Activated B cell treated with CpG ODN at 0.5 μM for 24 hours (primary cell): ENCODE results near the gene ROCK2. TPM values are rescaled to one million over a fixed set of nuclear protein-coding genes. Genes with fewer than 3 reads are reported as not detected.

Experiments
- ATAC-seq: fragments of 200-7000 bp; cut with Tn5 transposase; one replicate; pipeline ENCODE4 v1.10.0; 2021; ENCODE audit warnings: low read depth, mild to moderate bottlenecking, moderate library complexity
- CTCF ChIA-PET: fragments of 350-600 bp; sonication (Branson Sonifier 250); formaldehyde crosslinking; loops from one replicate; lab custom pipeline; 2021; ENCODE audit warnings: antibody characterized with exemption; lab: Charles Lee
- POLR2A ChIA-PET: fragments of 350-600 bp; sonication (Branson Sonifier 250); formaldehyde crosslinking; loops from one replicate; lab custom pipeline; 2021; ENCODE audit warnings: antibody characterized with exemption; lab: Charles Lee
- DNase-seq: peaks from one replicate; pipeline ENCODE4 v3.0.0; 2022
- H3K27ac Mint-ChIP-seq: one replicate; pipeline ENCODE4 v1.8.0; 2020; ENCODE audit warnings: mixed read lengths
- H3K27me3 Mint-ChIP-seq: one replicate; pipeline ENCODE4 v1.8.0; 2021; ENCODE audit warnings: mixed read lengths
- H3K36me3 Mint-ChIP-seq: one replicate; pipeline ENCODE4 v1.8.0; 2021; ENCODE audit warnings: low read depth, mixed read lengths
- H3K4me1 Mint-ChIP-seq: one replicate; pipeline ENCODE4 v1.8.0; 2021; ENCODE audit warnings: mixed read lengths
- H3K4me3 Mint-ChIP-seq: one replicate; pipeline ENCODE4 v1.8.0; 2020; ENCODE audit warnings: mild to moderate bottlenecking, mixed read lengths
- H3K9me3 Mint-ChIP-seq: one replicate; pipeline ENCODE4 v1.8.0; 2020; ENCODE audit warnings: mixed read lengths
- intact Hi-C: fragments of 100-400 bp; cut with micrococcal nuclease; formaldehyde crosslinking; loops from one replicate; pipeline ENCODE4 v1.15.1; 2024
- total RNA-seq: library from RNA; stranded (reverse); gene quantifications from 2 replicates; pipeline ENCODE4 v1.2.3, GENCODE V29; 2022
- TF ChIP-seq, protein P1 (sequence below): fragments of 200-600 bp; IDR thresholded peaks from one replicate; pipeline ENCODE4 v1.8.0; 2022; ENCODE audit warnings: antibody characterized with exemption, mild to moderate bottlenecking

ROCK2 gene
- total RNA-seq, 1 donor from 2014 or later = 18.8 TPM

DNA sequence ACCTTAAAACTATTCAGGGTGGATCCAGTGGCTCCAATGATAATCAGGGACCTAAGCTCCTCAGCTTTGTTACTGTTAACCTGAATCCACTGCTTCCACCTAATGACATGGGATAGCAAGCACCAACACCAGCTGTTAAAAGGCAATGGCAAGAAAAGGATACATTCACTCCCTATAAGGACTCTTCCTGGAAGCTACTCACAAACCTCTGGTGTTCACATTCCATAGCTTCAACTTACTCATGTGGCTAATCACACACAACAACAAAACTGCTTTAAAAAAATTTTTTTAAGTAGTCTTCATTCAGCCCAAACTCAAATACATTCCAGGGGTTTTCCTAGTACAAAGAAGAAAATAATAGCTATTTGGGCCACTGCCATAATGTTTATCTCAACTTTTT, 24.5 kb downstream of the ROCK2 start:
- Mint-ChIP-seq H3K27me3 (no peaks in the 10 kb centered on the region), H3K36me3 (no peaks in the 10 kb centered on the region), H3K4me3 (no peak overlapping the region), H3K9me3 (no peaks in the 10 kb centered on the region), H3K27ac (no peak overlapping the region), H3K4me1 (peaks cover 19% of the 10 kb centered on the region)
- POLR2A ChIA-PET = no interaction called here
- ATAC-seq = no peak
- TF ChIP-seq, protein P1, sequence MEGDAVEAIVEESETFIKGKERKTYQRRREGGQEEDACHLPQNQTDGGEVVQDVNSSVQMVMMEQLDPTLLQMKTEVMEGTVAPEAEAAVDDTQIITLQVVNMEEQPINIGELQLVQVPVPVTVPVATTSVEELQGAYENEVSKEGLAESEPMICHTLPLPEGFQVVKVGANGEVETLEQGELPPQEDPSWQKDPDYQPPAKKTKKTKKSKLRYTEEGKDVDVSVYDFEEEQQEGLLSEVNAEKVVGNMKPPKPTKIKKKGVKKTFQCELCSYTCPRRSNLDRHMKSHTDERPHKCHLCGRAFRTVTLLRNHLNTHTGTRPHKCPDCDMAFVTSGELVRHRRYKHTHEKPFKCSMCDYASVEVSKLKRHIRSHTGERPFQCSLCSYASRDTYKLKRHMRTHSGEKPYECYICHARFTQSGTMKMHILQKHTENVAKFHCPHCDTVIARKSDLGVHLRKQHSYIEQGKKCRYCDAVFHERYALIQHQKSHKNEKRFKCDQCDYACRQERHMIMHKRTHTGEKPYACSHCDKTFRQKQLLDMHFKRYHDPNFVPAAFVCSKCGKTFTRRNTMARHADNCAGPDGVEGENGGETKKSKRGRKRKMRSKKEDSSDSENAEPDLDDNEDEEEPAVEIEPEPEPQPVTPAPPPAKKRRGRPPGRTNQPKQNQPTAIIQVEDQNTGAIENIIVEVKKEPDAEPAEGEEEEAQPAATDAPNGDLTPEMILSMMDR = no peak
- DNase-seq = no peak
- CTCF ChIA-PET = interaction anchor here (1.4 kb wide), 1 partner anchor 24 kb away, joined by 3 read pairs; the partner anchor contains the start of gene ROCK2
- intact Hi-C loops = no loop called here

DNA sequence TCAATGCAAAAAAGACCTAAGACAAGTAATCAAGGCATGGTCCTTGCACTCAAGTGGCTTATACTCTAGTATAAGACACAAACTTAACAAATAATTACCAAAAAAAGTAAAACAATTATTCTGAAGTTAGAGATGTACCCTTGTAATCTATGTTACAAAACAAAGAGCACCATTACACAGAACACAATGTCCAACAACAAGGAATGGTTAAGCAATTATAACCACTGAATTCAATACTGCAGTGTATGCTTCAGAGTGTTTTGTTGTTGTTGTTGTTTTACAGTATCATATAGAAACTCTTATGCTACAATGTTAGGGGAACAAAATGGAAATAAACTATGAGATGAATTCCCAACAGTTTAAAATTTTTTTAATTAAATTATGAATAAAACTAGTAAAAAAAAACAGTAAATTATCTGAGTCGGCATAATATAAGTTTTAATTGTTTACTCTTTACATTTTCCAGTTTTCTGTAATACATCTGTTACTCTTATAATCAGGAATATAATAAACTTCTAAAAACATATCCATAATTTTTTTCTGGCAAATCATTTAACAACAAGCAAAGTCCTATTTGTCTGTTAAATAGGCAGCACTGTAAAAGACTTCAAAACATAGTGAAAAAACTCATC, 29.2 kb downstream of the ROCK2 start:
- CTCF ChIA-PET = no interaction called here
- Mint-ChIP-seq H3K27ac (no peak overlapping the region), H3K36me3 (no peaks in the 10 kb centered on the region), H3K4me3 (no peak overlapping the region), H3K27me3 (no peaks in the 10 kb centered on the region), H3K4me1 (peaks cover 17% of the 10 kb centered on the region), H3K9me3 (no peaks in the 10 kb centered on the region)
- intact Hi-C loops = no loop called here
- ATAC-seq = no peak
- DNase-seq = no peak
- TF ChIP-seq, protein P1 = no peak
- POLR2A ChIA-PET = no interaction called here

DNA sequence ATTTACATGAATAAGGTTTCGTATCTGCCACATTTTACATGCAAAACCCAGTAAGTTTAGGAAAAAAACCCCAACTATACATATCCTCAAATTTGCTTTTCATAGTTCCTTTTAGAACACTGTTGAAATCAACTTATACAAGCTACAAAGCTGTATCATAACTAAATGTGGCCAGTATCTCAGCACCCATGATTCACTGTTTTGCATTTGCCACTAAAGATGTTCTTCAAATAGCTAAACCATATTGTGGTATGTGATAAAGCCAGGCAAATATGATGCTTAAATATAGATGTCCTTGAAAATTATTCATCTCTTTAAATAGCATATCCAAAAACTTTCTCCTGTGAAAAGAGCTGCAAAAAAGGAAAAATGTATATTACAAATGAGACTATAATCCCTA, 29.9 kb downstream of the ROCK2 start:
- DNase-seq (no peak), ATAC-seq (no peak)
- ChIA-PET POLR2A (no interaction called here), CTCF (no interaction called here)
- H3K27ac Mint-ChIP-seq = no peak overlapping the region
- no peaks in the 10 kb centered on the region for H3K36me3 Mint-ChIP-seq
- peaks cover 17% of the 10 kb centered on the region for H3K4me1 Mint-ChIP-seq
- intact Hi-C loops = no loop called here
- H3K27me3 Mint-ChIP-seq = no peaks in the 10 kb centered on the region
- no peaks in the 10 kb centered on the region for H3K9me3 Mint-ChIP-seq
- no peak overlapping the region for H3K4me3 Mint-ChIP-seq
- TF ChIP-seq, protein P1 = no peak

DNA sequence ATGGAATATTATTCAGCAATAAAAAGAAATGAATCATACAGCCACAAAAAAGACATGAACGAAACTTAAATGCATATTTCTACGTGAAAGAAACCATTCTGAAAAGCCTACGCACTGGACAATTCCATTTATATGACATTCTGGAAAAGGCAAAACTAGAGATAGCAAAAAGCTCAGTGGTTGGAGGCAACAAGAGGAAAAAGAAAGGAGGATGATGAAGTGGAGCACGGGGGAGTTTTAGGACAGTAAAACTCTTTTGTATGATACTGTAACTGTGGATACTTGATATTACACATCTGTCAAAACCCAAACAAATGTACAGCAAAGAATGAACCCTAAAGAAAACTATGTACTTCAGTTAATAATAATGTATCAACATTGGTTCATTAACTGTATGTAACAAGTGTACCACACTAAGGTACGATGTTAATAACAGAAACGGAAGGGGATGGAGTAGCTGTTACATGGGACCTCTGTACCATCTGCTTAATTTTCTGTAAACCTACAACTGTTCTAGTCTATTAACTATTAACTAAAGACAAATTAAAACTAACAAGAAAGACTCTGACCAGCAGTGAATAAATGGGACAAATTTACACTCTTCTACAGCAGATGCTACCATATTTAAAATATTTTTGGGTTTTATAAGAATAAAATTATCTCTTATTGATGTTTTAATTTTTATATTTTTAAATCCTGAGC, 31.5 kb downstream of the ROCK2 start:
- POLR2A ChIA-PET = no interaction called here
- intact Hi-C loops = no loop called here
- TF ChIP-seq, protein P1 = no peak
- Mint-ChIP-seq H3K4me3 (no peak overlapping the region), H3K27ac (no peak overlapping the region), H3K9me3 (no peaks in the 10 kb centered on the region), H3K36me3 (no peaks in the 10 kb centered on the region), H3K27me3 (no peaks in the 10 kb centered on the region), H3K4me1 (peaks cover 14% of the 10 kb centered on the region)
- ATAC-seq (no peak), DNase-seq (no peak)
- CTCF ChIA-PET = no interaction called here

DNA sequence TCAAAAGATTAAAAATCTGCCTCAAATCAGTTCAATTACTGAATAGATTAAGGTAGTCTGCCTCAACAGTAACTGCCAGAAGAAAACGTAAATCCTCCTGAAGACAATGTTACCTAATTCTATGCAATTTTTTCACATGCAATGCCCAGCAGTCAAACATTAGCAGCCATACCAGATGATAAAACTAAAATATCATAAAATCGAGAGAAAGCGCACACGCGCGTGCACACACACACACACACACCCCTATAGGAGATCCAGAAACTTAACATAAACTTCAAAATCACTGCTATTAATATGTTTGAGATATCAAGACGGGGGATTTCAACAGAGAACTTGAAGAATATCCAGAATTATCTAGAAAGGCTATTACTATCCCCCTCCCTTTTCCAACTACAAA, 32.9 kb downstream of the ROCK2 start:
- no peak for DNase-seq
- peaks cover 14% of the 10 kb centered on the region for H3K4me1 Mint-ChIP-seq
- no peak overlapping the region for H3K4me3 Mint-ChIP-seq
- ChIA-PET CTCF (no interaction called here), POLR2A (no interaction called here)
- H3K27me3 Mint-ChIP-seq = no peaks in the 10 kb centered on the region
- no peak overlapping the region for H3K27ac Mint-ChIP-seq
- ATAC-seq = no peak
- no peaks in the 10 kb centered on the region for H3K9me3 Mint-ChIP-seq
- intact Hi-C loops = no loop called here
- TF ChIP-seq, protein P1 = no peak
- H3K36me3 Mint-ChIP-seq = no peaks in the 10 kb centered on the region
